Measurements from ENCODE around the gene TTLL7. TPM values are rescaled to one million over a fixed set of nuclear protein-coding genes. Genes with fewer than 3 reads are reported as not detected.

Gene TTLL7
- total RNA-seq, 2 donors from 2014 or later: 3.4 to 3.7 TPM

- WGBS, 2 experiments (ENCODE audit: insufficient coverage in 1 of 2, insufficient read length in 1 of 2): 9% methylated on average over 2 of the region's 2 CpGs; no CpG with 5 or more reads in 1 of the 2 experiments
- DNase-seq: no peak
- no peaks in the 10 kb centered on the region for H3K9me3 Mint-ChIP-seq
These were observed 67.2 kb downstream of the TTLL7 start for GRCh38 chr1:83931658-83932253.

GRCh38 chr1:83929184-83929583 lies 69.7 kb downstream of the TTLL7 start:
- DNase-seq: no peak
- Histone ChIP-seq H3K4me3 (ENCODE audit: low read length) (no peak overlapping the region), H3K9me3 (ENCODE audit: control insufficient read depth, low read length) (no peaks in the 10 kb centered on the region), H3K27ac (ENCODE audit: low read depth, low read length) (no peak overlapping the region), H3K4me1 (ENCODE audit: control insufficient read depth, insufficient read depth, low read length) (no peaks in the 10 kb centered on the region), H3K36me3 (ENCODE audit: control insufficient read depth, insufficient read depth, low read length) (no peaks in the 10 kb centered on the region), H3K27me3 (ENCODE audit: control insufficient read depth, insufficient read depth, low read length, poor library complexity, severe bottlenecking) (no peaks in the 10 kb centered on the region), H3K9ac (ENCODE audit: extremely low read depth, low read length, poor library complexity, severe bottlenecking) (no peak overlapping the region)
- Mint-ChIP-seq H3K27ac (no peak overlapping the region), H3K27me3 (ENCODE audit: insufficient read depth) (no peaks in the 10 kb centered on the region), H3K4me1 (peaks cover 6% of the 10 kb centered on the region), H3K4me3 (no peak overlapping the region), H3K9me3 (no peaks in the 10 kb centered on the region), H3K36me3 (ENCODE audit: low read depth) (no peaks in the 10 kb centered on the region)
- 80% methylated on average over 1 of the region's 1 CpG; no CpG with 5 or more reads in 1 of the 2 experiments for WGBS, 2 experiments (ENCODE audit: insufficient coverage in 1 of 2, insufficient read length in 1 of 2)
- no peak for TF ChIP-seq CTCF (conservative IDR thresholded peaks at IDR 0.05)

More at GRCh38 chr1:83931658-83932253, 67.2 kb downstream of the TTLL7 start:
- Histone ChIP-seq H3K27me3 (ENCODE audit: control insufficient read depth, insufficient read depth, low read length, poor library complexity, severe bottlenecking) (no peaks in the 10 kb centered on the region), H3K9ac (ENCODE audit: extremely low read depth, low read length, poor library complexity, severe bottlenecking) (no peak overlapping the region), H3K9me3 (ENCODE audit: control insufficient read depth, low read length) (no peaks in the 10 kb centered on the region), H3K36me3 (ENCODE audit: control insufficient read depth, insufficient read depth, low read length) (no peaks in the 10 kb centered on the region), H3K4me1 (ENCODE audit: control insufficient read depth, insufficient read depth, low read length) (no peaks in the 10 kb centered on the region), H3K27ac (ENCODE audit: low read depth, low read length) (no peak overlapping the region), H3K4me3 (ENCODE audit: low read length) (no peak overlapping the region)
- peaks cover 6% of the 10 kb centered on the region for H3K4me1 Mint-ChIP-seq
- H3K27ac Mint-ChIP-seq: no peak overlapping the region
- H3K27me3 Mint-ChIP-seq (ENCODE audit: insufficient read depth): no peaks in the 10 kb centered on the region
- H3K36me3 Mint-ChIP-seq (ENCODE audit: low read depth): no peaks in the 10 kb centered on the region
- peak; percentile 84 for TF ChIP-seq CTCF (conservative IDR thresholded peaks at IDR 0.05)
- no peak overlapping the region for H3K4me3 Mint-ChIP-seq

GRCh38 chr1:83928396-83928795 lies 70.5 kb downstream of the TTLL7 start:
- no peaks in the 10 kb centered on the region for H3K36me3 ChIP-seq (ENCODE audit: control insufficient read depth, insufficient read depth, low read length)
- no peak for TF ChIP-seq CTCF (conservative IDR thresholded peaks at IDR 0.05)
- no peaks in the 10 kb centered on the region for H3K9me3 ChIP-seq (ENCODE audit: control insufficient read depth, low read length)
- H3K9ac ChIP-seq (ENCODE audit: extremely low read depth, low read length, poor library complexity, severe bottlenecking): no peak overlapping the region
- H3K27me3 Mint-ChIP-seq (ENCODE audit: insufficient read depth): no peaks in the 10 kb centered on the region
- H3K36me3 Mint-ChIP-seq (ENCODE audit: low read depth): no peaks in the 10 kb centered on the region
- H3K27ac Mint-ChIP-seq: no peak overlapping the region
- H3K4me1 Mint-ChIP-seq: peaks cover 6% of the 10 kb centered on the region
- no peak overlapping the region for H3K27ac ChIP-seq (ENCODE audit: low read depth, low read length)
- H3K4me3 ChIP-seq (ENCODE audit: low read length): no peak overlapping the region
- no peak overlapping the region for H3K4me3 Mint-ChIP-seq
- no peaks in the 10 kb centered on the region for H3K4me1 ChIP-seq (ENCODE audit: control insufficient read depth, insufficient read depth, low read length)
- H3K9me3 Mint-ChIP-seq: no peaks in the 10 kb centered on the region
- H3K27me3 ChIP-seq (ENCODE audit: control insufficient read depth, insufficient read depth, low read length, poor library complexity, severe bottlenecking): no peaks in the 10 kb centered on the region
- DNase-seq: no peak

Measured in endodermal cell (in vitro differentiated cells).